ENCODE data around the gene MYO3A. TPM values are rescaled to one million over a fixed set of nuclear protein-coding genes. Genes with fewer than 3 reads are reported as not detected.
"Not testable (repeated sequence)": the region's sequence is repeated elsewhere in the genome, so short reads cannot be mapped to it uniquely, and the experiment has no call there.

MYO3A gene
- total RNA-seq, 4 donors from 2014 or later, result 0.21 to 0.39 (median 0.22) TPM; not detected in 1

GRCh38 chr10:26090026-26090425, 156.0 kb downstream of the MYO3A start:
- Histone ChIP-seq H3K36me3 (no peaks in the 10 kb centered on the region), H3K4me3 (no peak overlapping the region), H3K4me1 (no peaks in the 10 kb centered on the region), H3K27ac (no peak overlapping the region), H3K27me3 (no peaks in the 10 kb centered on the region), H3K9me3 (no peaks in the 10 kb centered on the region)
- 82 to 83% methylated on average over 5 of the region's 5 CpGs for WGBS, 2 donors
- TF ChIP-seq EP300 (IDR thresholded peaks at IDR 0.05) (no peak), CTCF (IDR thresholded peaks at IDR 0.05) (no peak), POLR2A (IDR thresholded peaks at IDR 0.05) (no peak)
- DNase-seq (ENCODE audit: low spot score in 2 of 2), result no peak

GRCh38 chr10:26090762-26091161, 156.7 kb downstream of the MYO3A start:
- WGBS, 2 donors, result 79 to 94% methylated on average over 1 of the region's 1 CpG
- H3K4me1 ChIP-seq, result no peaks in the 10 kb centered on the region
- H3K36me3 ChIP-seq, result no peaks in the 10 kb centered on the region
- no peak overlapping the region for H3K27ac ChIP-seq
- H3K27me3 ChIP-seq, result no peaks in the 10 kb centered on the region
- TF ChIP-seq POLR2A (IDR thresholded peaks at IDR 0.05) (no peak), CTCF (IDR thresholded peaks at IDR 0.05) (no peak), EP300 (IDR thresholded peaks at IDR 0.05) (no peak)
- H3K4me3 ChIP-seq, result no peak overlapping the region
- DNase-seq (ENCODE audit: low spot score in 2 of 2), result no peak
- H3K9me3 ChIP-seq, result no peaks in the 10 kb centered on the region

- Histone ChIP-seq H3K9me3 (no peaks in the 10 kb centered on the region), H3K27me3 (no peaks in the 10 kb centered on the region), H3K4me3 (no peak overlapping the region), H3K4me1 (no peaks in the 10 kb centered on the region), H3K27ac (no peak overlapping the region), H3K36me3 (no peaks in the 10 kb centered on the region)
- no peak for DNase-seq (ENCODE audit: low spot score in 2 of 2)
- WGBS, 2 donors, result 62 to 71% methylated on average over 1 of the region's 1 CpG
- TF ChIP-seq EP300 (IDR thresholded peaks at IDR 0.05), result no peak
- TF ChIP-seq CTCF (IDR thresholded peaks at IDR 0.05), result no peak
- no peak for TF ChIP-seq POLR2A (IDR thresholded peaks at IDR 0.05)
These were observed 159.2 kb downstream of the MYO3A start for GRCh38 chr10:26093229-26093628.

GRCh38 chr10:26095781-26096180, 161.8 kb downstream of the MYO3A start:
- Histone ChIP-seq H3K9me3 (no peaks in the 10 kb centered on the region), H3K27me3 (no peaks in the 10 kb centered on the region), H3K4me3 (no peak overlapping the region), H3K27ac (no peak overlapping the region), H3K4me1 (no peaks in the 10 kb centered on the region), H3K36me3 (no peaks in the 10 kb centered on the region)
- 38 to 40% methylated on average over 4 of the region's 4 CpGs for WGBS, 2 donors
- DNase-seq (ENCODE audit: low spot score in 2 of 2), result no peak
- TF ChIP-seq EP300 (IDR thresholded peaks at IDR 0.05) (no peak), CTCF (IDR thresholded peaks at IDR 0.05) (no peak), POLR2A (IDR thresholded peaks at IDR 0.05) (no peak)

DNA sequence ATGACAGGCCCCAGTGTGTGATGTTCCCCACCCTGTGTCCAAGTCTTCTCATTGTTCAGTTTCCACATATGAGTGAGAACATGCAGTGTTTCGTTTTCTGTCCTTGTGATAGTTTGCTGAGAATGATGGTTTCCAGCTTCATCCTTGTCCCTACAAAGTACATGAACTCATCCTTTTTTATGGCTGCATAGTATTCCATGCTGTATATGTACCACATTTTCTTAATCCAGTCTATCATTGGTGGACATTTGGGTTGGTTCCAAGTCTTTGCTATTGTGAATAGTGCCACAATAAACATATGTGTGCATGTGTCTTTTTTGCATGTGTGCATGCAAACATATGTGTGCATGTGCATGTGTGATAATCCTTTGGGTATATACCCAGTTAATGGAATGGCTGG, 163.5 kb downstream of the MYO3A start:
- not testable (repeated sequence) for H3K9me3 ChIP-seq; H3K27me3 ChIP-seq; H3K4me1 ChIP-seq; H3K36me3 ChIP-seq; H3K27ac ChIP-seq; DNase-seq (ENCODE audit: low spot score in 2 of 2); H3K4me3 ChIP-seq
- 93 to 100% methylated on average over 1 of the region's 1 CpG for WGBS, 2 donors

- no peak overlapping the region for H3K27ac ChIP-seq
- H3K36me3 ChIP-seq, result no peaks in the 10 kb centered on the region
- H3K27me3 ChIP-seq, result no peaks in the 10 kb centered on the region
- no peak for DNase-seq (ENCODE audit: low spot score in 2 of 2)
- TF ChIP-seq POLR2A (IDR thresholded peaks at IDR 0.05) (no peak), CTCF (IDR thresholded peaks at IDR 0.05) (no peak), EP300 (IDR thresholded peaks at IDR 0.05) (no peak)
- H3K4me3 ChIP-seq, result no peak overlapping the region
- no peaks in the 10 kb centered on the region for H3K9me3 ChIP-seq
- H3K4me1 ChIP-seq, result no peaks in the 10 kb centered on the region
- WGBS, 2 donors, result 44 to 53% methylated on average over 3 of the region's 3 CpGs
These were observed 178.5 kb downstream of the MYO3A start for GRCh38 chr10:26112532-26112931.

All from tibial nerve (tissue), 4 donors.